B cell (primary cell): ENCODE results near the gene MROH9.

Experiments
- CTCF ChIP-seq: fragments of 200-600 bp; IDR thresholded peaks from one replicate; pipeline ENCODE4 v1.8.0; 2022; ENCODE audit warnings: antibody characterized with exemption, mild to moderate bottlenecking
- EZH2 ChIP-seq: IDR thresholded peaks from 2 replicates; pipeline ENCODE4 v1.6.1; 2012; ENCODE audit warnings: borderline replicate concordance, low read depth, mild to moderate bottlenecking, moderate library complexity, low read length; ENCODE audit not compliant: insufficient read depth, poor library complexity, severe bottlenecking

- TF ChIP-seq CTCF = no peak
- TF ChIP-seq EZH2 = no peak
Observed at GRCh38 chr1:170886460-170886859, 48.9 kb upstream of the MROH9 start.
